ENCODE measurements around the gene PSMA7.

DNA sequence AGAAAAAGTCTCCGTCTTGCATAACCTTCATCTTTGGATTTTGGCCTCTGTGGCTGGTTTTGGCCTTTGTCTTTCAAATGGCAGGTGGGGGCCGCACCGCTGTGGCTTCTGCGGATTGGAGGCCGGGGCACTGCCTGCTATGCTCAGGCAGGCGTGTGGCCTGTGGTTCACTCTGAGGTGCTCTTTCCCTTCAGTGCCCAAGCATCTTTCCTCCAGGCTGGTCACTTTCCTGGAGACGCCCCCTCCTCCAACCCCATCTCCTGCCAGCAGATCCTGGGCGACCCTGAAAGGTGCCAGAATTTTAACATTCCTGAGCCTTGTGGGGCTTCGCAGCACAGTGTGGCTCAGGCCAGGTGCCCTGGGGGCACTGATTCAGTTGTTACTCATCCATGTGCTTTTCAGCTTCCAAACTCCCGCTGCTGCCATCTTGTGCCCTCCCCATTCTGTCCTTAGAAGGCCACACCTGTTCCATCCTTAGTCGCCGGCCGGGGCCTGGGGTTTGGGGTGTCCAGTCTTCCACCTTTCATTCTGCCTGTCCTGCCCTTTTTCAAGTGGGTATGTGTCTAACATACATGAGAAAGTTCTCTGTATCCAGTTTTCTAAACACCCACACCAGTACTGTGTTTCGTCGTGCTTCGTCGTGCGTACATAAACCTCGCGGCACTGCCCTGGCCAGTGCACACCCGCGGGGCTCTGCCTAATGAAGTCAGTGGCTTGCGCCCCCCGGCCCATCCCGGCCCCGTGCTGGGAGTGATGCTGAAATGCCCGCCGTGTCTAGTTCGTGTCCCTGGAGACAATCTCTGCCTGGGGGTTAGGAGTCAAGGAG is 12.4 kb upstream of the PSMA7 start:
- TF ChIP-seq, protein P1, sequence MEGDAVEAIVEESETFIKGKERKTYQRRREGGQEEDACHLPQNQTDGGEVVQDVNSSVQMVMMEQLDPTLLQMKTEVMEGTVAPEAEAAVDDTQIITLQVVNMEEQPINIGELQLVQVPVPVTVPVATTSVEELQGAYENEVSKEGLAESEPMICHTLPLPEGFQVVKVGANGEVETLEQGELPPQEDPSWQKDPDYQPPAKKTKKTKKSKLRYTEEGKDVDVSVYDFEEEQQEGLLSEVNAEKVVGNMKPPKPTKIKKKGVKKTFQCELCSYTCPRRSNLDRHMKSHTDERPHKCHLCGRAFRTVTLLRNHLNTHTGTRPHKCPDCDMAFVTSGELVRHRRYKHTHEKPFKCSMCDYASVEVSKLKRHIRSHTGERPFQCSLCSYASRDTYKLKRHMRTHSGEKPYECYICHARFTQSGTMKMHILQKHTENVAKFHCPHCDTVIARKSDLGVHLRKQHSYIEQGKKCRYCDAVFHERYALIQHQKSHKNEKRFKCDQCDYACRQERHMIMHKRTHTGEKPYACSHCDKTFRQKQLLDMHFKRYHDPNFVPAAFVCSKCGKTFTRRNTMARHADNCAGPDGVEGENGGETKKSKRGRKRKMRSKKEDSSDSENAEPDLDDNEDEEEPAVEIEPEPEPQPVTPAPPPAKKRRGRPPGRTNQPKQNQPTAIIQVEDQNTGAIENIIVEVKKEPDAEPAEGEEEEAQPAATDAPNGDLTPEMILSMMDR (optimal IDR thresholded peaks at IDR 0.05 in 1 of 3, IDR thresholded peaks at IDR 0.05 in 1 of 3, conservative IDR thresholded peaks at IDR 0.05 in 1 of 3; ENCODE audit: extremely low read depth in 1 of 3, insufficient read depth in 2 of 3, low read length in 3 of 3): peak in 1 of 3 experiments; percentile 26
- no peak for TF ChIP-seq EZH2 (IDR thresholded peaks at IDR 0.05; ENCODE audit: low read length)

All from keratinocyte (primary cell).